HG03175 (cell line): ENCODE data around the gene PKD2.
"Not testable (repeated sequence)": the region's sequence is repeated elsewhere in the genome, so short reads cannot be mapped to it uniquely, and the experiment has no call there.

Experiments used
- ATAC-seq: cut with Tn5 transposase; IDR thresholded peaks from one replicate; pipeline ENCODE4 v1.9.1; 2021; ENCODE audit warnings: mild to moderate bottlenecking, moderate library complexity; ENCODE audit not compliant: unreplicated experiment

PKD2 gene

GRCh38 chr4:87985887-87986200, 21.6 kb upstream of the PKD2 start:
- ATAC-seq: no peak

- no peak for ATAC-seq
These were observed 20.9 kb upstream of the PKD2 start for GRCh38 chr4:87986508-87986907.

GRCh38 chr4:87989765-87990164, 17.7 kb upstream of the PKD2 start:
- ATAC-seq: no peak

GRCh38 chr4:87995435-87995834, 12.0 kb upstream of the PKD2 start:
- ATAC-seq: no peak

- not testable (repeated sequence) for ATAC-seq
These were observed 8.2 kb upstream of the PKD2 start for GRCh38 chr4:87999191-87999691.

- ATAC-seq: no peak
These were observed 5.6 kb upstream of the PKD2 start for GRCh38 chr4:88001871-88002270.

- ATAC-seq: no peak
These were observed 4.6 kb upstream of the PKD2 start for GRCh38 chr4:88002786-88003185.

GRCh38 chr4:88003261-88003660, 4.2 kb upstream of the PKD2 start:
- no peak for ATAC-seq

GRCh38 chr4:88005076-88005475, 2.4 kb upstream of the PKD2 start:
- ATAC-seq: no peak

GRCh38 chr4:88005946-88006345, 1.5 kb upstream of the PKD2 start:
- no peak for ATAC-seq

GRCh38 chr4:88006956-88007303, 505 bp upstream of the PKD2 start:
- no peak for ATAC-seq

GRCh38 chr4:88008122-88008742, 797 bp downstream of the PKD2 start:
- ATAC-seq: peak; percentile 36

- no peak for ATAC-seq
These were observed 1.3 kb downstream of the PKD2 start for GRCh38 chr4:88008743-88009171.

GRCh38 chr4:88009871-88010270, 2.4 kb downstream of the PKD2 start:
- no peak for ATAC-seq

- no peak for ATAC-seq
These were observed 3.5 kb downstream of the PKD2 start for GRCh38 chr4:88010966-88011365.

- ATAC-seq: peak; percentile 68
These were observed 5.2 kb downstream of the PKD2 start for GRCh38 chr4:88012647-88013046.

- no peak for ATAC-seq
These were observed 7.0 kb downstream of the PKD2 start for GRCh38 chr4:88014386-88014905.

GRCh38 chr4:88015659-88016295, 8.3 kb downstream of the PKD2 start:
- ATAC-seq: no peak

GRCh38 chr4:88017516-88018297, 10.3 kb downstream of the PKD2 start:
- ATAC-seq: no peak

GRCh38 chr4:88018466-88018865, 11.0 kb downstream of the PKD2 start:
- ATAC-seq: no peak

GRCh38 chr4:88021824-88022223, 14.4 kb downstream of the PKD2 start:
- ATAC-seq: no peak

- ATAC-seq: no peak
These were observed 14.9 kb downstream of the PKD2 start for GRCh38 chr4:88022289-88022688.
